B cell (primary cell): ENCODE data around the gene CPNE1. TPM values are rescaled to one million over a fixed set of nuclear protein-coding genes. Genes with fewer than 3 reads are reported as not detected.

Experiments used
- ATAC-seq: fragments of 200-7000 bp; cut with Tn5 transposase; one replicate; pipeline ENCODE4 v1.10.0; 2021; ENCODE audit warnings: low read depth, mild to moderate bottlenecking, moderate number of reproducible peaks, moderate library complexity
- CTCF ChIA-PET: fragments of 350-600 bp; sonication (Branson Sonifier 250); formaldehyde crosslinking; loops from one replicate; lab custom pipeline; 2021; ENCODE audit warnings: antibody characterized with exemption, inconsistent platforms; lab: Charles Lee
- POLR2A ChIA-PET: fragments of 350-600 bp; sonication (Branson Sonifier 250); formaldehyde crosslinking; loops from one replicate; lab custom pipeline; 2021; ENCODE audit warnings: antibody characterized with exemption; lab: Charles Lee
- DNase-seq: peaks from one replicate; pipeline ENCODE4 v3.0.0; 2013
- H2AFZ ChIP-seq: 2 replicates; pipeline ENCODE4 v1.6.1; 2012; ENCODE audit warnings: mild to moderate bottlenecking, low read depth, low read length; ENCODE audit not compliant: insufficient read depth, poor library complexity, severe bottlenecking
- H3K27ac ChIP-seq, 2 donors: 1 replicate in 1 of 2; 2 replicates in 1 of 2; pipeline ENCODE4 v1.5.1; 2012 to 2013; ENCODE audit warnings: low read length in 2 of 2, mild to moderate bottlenecking in 2 of 2, moderate library complexity in 1 of 2
- H3K27me3 ChIP-seq, 4 experiments: fragments of 200-600 bp in 1 of 4; sonication (generic) in 1 of 4; replicated peaks in 1 of 4; 1 replicate in 2 of 4; 2 replicates in 2 of 4; pipeline versions ENCODE4 v1.6.1 to v1.7.0; 2013 to 2016; ENCODE audit warnings: low read length in 3 of 4, mild to moderate bottlenecking in 2 of 4, mixed read lengths in 1 of 4, moderate library complexity in 1 of 4; ENCODE audit not compliant: insufficient read depth in 4 of 4, control insufficient read depth in 3 of 4; ENCODE audit errors: control extremely low read depth in 1 of 4
- H3K36me3 ChIP-seq, 2 experiments: replicated peaks in 1 of 2; 1 replicate in 1 of 2; 2 replicates in 1 of 2; pipeline versions ENCODE4 v1.6.1 to v1.7.1; 2013; ENCODE audit warnings: low read length in 1 of 2; ENCODE audit not compliant: insufficient read depth in 2 of 2, control insufficient read depth in 1 of 2; ENCODE audit errors: control extremely low read depth in 1 of 2, extremely low read depth in 1 of 2
- H3K4me1 ChIP-seq, 2 donors: fragments of 200-600 bp in 1 of 2; sonication (generic) in 1 of 2; 1 replicate in 1 of 2; 2 replicates in 1 of 2; pipeline versions ENCODE4 v1.5.1 to v1.6.1; 2013 to 2017; ENCODE audit warnings: low read length in 2 of 2; ENCODE audit not compliant: control insufficient read depth in 2 of 2, insufficient read depth in 2 of 2
- H3K4me2 ChIP-seq: replicated peaks from 2 replicates; pipeline ENCODE3; 2012; ENCODE audit warnings: mild to moderate bottlenecking, low read depth, low read length; ENCODE audit not compliant: poor library complexity, severe bottlenecking
- H3K4me3 ChIP-seq, 5 experiments: fragments of 200-600 bp in 1 of 5; sonication (generic) in 1 of 5; 1 replicate in 3 of 5; 2 replicates in 2 of 5; pipeline versions ENCODE4 v1.5.1 to v1.7.0; 2011 to 2016; ENCODE audit warnings: low read length in 4 of 5, mild to moderate bottlenecking in 4 of 5, low read depth in 2 of 5, control low read depth in 1 of 5, moderate library complexity in 1 of 5; ENCODE audit not compliant: insufficient read depth in 1 of 5; ENCODE audit errors: control extremely low read depth in 1 of 5, extremely low read depth in 1 of 5
- H3K79me2 ChIP-seq: fragments of 200-600 bp; sonication (generic); one replicate; pipeline ENCODE4 v1.6.0; 2016; ENCODE audit warnings: low read length; ENCODE audit not compliant: control insufficient read depth, insufficient read depth
- H3K9ac ChIP-seq: fragments of 200-600 bp; sonication (generic); 2 replicates; pipeline ENCODE4 v1.6.1; 2017; ENCODE audit warnings: mild to moderate bottlenecking, low read length, moderate library complexity
- H3K9me3 ChIP-seq, 3 donors: one replicate each; pipeline versions ENCODE4 v1.6.1 to v1.7.1; 2013; ENCODE audit warnings: low read length in 2 of 3; ENCODE audit not compliant: control insufficient read depth in 2 of 3, insufficient read depth in 1 of 3; ENCODE audit errors: control extremely low read depth in 1 of 3
- H4K20me1 ChIP-seq: 2 replicates; pipeline ENCODE4 v1.6.0; 2012; ENCODE audit warnings: mild to moderate bottlenecking, low read length; ENCODE audit not compliant: insufficient read depth, control insufficient read depth, poor library complexity, severe bottlenecking
- H3K27ac Mint-ChIP-seq: one replicate; pipeline ENCODE4 v1.8.0; 2021; ENCODE audit warnings: mixed read lengths
- H3K27me3 Mint-ChIP-seq: one replicate; pipeline ENCODE4 v1.8.0; 2021; ENCODE audit warnings: mixed read lengths
- H3K4me1 Mint-ChIP-seq: one replicate; pipeline ENCODE4 v1.8.0; 2021; ENCODE audit warnings: mixed read lengths
- H3K4me3 Mint-ChIP-seq: one replicate; pipeline ENCODE4 v1.8.0; 2021; ENCODE audit warnings: mixed read lengths
- H3K9me3 Mint-ChIP-seq: one replicate; pipeline ENCODE4 v1.8.0; 2022; ENCODE audit warnings: mixed read lengths; ENCODE audit not compliant: insufficient read depth
- EZH2 ChIP-seq: IDR thresholded peaks from 2 replicates; pipeline ENCODE4 v1.6.1; 2012; ENCODE audit warnings: borderline replicate concordance, low read depth, mild to moderate bottlenecking, moderate library complexity, low read length; ENCODE audit not compliant: insufficient read depth, poor library complexity, severe bottlenecking
- WGBS: methylation state at CpG from one replicate; pipeline ENCODE4 v1.1.5; 2013; ENCODE audit warnings: missing lambda C conversion rate; ENCODE audit not compliant: insufficient coverage; 5-methylcytosine and 5-hydroxymethylcytosine counted together
- intact Hi-C: fragments of 100-400 bp; cut with micrococcal nuclease; formaldehyde crosslinking; loops from one replicate; pipeline ENCODE4 v1.10.0; 2022
- polyA plus RNA-seq: library from polyadenylated mRNA; depleted of rRNA; stranded (reverse); fragments of >200 nt; gene quantifications from 2 replicates; pipeline ENCODE4 v1.2.3, GENCODE V29; 2012
- total RNA-seq, 2 donors: library from RNA; stranded (reverse); fragments of 120-200 nt in 1 of 2; gene quantifications; 1 replicate in 1 of 2; 2 replicates in 1 of 2; pipeline versions ENCODE4 v1.2.3 to v1.2.4, GENCODE V29; 2013 to 2022
- TF ChIP-seq, protein P1 (sequence below): fragments of 200-600 bp; IDR thresholded peaks from one replicate; pipeline ENCODE4 v1.8.0; 2022; ENCODE audit warnings: antibody characterized with exemption, mild to moderate bottlenecking

Gene CPNE1
- total and polyA plus RNA-seq, 2 donors (not counting 1 experiment from before 2014, with no cell fraction given): 321 to 323 TPM

DNA sequence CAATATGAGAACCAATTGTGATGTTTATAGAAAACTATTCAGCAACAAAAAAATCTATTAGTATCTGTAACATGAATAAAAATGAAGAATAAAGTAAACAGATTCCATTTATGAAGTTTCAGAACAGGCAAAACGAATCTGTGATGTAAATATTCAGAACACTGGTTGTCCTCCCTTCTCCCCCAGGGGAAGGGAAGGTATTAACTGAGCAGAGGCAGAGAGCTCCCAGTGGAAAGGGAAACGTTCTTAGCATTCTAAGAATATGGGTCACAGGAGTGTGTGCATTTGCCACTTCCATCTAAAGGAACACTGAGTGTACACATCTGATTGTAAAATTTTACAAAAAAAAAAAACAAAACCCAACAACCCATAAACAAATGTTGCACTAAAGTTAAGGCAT, 25.9 kb downstream of the CPNE1 start:
- DNase-seq (no peak), ATAC-seq (no peak)
- Histone ChIP-seq H3K27ac (no peak overlapping the region), H3K27me3 (no peaks in the 10 kb centered on the region), H3K4me1 (no peaks in the 10 kb centered on the region), H3K79me2 (peaks cover 94% of the 10 kb centered on the region), H3K36me3 (no peaks in the 10 kb centered on the region), H3K9ac (no peak overlapping the region), H3K9me3 (no peaks in the 10 kb centered on the region), H3K4me3 (no peak overlapping the region), H3K4me2 (no peak overlapping the region), H4K20me1 (peaks cover 71% of the 10 kb centered on the region), H2AFZ (no peak overlapping the region)
- ChIA-PET POLR2A (no interaction called here), CTCF (no interaction called here)
- Mint-ChIP-seq H3K4me1 (peaks cover 56% of the 10 kb centered on the region), H3K4me3 (no peak overlapping the region), H3K9me3 (no peaks in the 10 kb centered on the region), H3K27me3 (no peaks in the 10 kb centered on the region), H3K27ac (no peak overlapping the region)
- no peak for TF ChIP-seq EZH2
- TF ChIP-seq, protein P1, sequence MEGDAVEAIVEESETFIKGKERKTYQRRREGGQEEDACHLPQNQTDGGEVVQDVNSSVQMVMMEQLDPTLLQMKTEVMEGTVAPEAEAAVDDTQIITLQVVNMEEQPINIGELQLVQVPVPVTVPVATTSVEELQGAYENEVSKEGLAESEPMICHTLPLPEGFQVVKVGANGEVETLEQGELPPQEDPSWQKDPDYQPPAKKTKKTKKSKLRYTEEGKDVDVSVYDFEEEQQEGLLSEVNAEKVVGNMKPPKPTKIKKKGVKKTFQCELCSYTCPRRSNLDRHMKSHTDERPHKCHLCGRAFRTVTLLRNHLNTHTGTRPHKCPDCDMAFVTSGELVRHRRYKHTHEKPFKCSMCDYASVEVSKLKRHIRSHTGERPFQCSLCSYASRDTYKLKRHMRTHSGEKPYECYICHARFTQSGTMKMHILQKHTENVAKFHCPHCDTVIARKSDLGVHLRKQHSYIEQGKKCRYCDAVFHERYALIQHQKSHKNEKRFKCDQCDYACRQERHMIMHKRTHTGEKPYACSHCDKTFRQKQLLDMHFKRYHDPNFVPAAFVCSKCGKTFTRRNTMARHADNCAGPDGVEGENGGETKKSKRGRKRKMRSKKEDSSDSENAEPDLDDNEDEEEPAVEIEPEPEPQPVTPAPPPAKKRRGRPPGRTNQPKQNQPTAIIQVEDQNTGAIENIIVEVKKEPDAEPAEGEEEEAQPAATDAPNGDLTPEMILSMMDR: no peak
- no CpG with 5 or more reads among the region's 2 CpGs for WGBS
- intact Hi-C loops: no loop called here

DNA sequence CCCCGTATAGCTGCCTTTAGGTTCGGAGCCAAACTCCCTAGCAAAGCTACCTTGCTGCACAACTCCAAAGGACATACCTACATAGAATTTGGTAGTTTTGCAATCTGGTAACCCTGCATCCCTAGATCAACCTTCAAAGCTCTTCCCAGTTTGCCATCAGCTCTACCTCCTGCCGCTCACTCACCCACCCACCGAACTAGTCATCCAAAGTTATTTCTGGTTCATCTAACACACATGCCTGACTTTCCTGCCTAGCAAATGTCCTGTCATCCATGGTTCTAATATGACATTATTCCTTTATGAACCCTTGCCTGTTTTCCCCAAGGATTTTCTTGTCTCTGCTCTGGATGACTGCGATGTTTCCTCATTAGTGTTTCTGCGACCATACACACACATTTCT, 27.4 kb downstream of the CPNE1 start:
- Histone ChIP-seq H4K20me1 (peaks cover 70% of the 10 kb centered on the region), H3K36me3 (peaks cover 0 to 5% of the 10 kb centered on the region in 2 experiments), H3K4me1 (no peaks in the 10 kb centered on the region), H3K4me2 (no peak overlapping the region), H2AFZ (no peak overlapping the region), H3K27ac (no peak overlapping the region), H3K9ac (no peak overlapping the region), H3K9me3 (no peaks in the 10 kb centered on the region), H3K27me3 (no peaks in the 10 kb centered on the region), H3K4me3 (no peak overlapping the region), H3K79me2 (peaks cover 91% of the 10 kb centered on the region)
- Mint-ChIP-seq H3K4me1 (peaks cover 48% of the 10 kb centered on the region), H3K27me3 (no peaks in the 10 kb centered on the region), H3K27ac (no peak overlapping the region), H3K4me3 (no peak overlapping the region), H3K9me3 (no peaks in the 10 kb centered on the region)
- ATAC-seq (no peak), DNase-seq (no peak)
- WGBS: 96% methylated on average over 6 of the region's 6 CpGs
- no peak for TF ChIP-seq EZH2
- TF ChIP-seq, protein P1: no peak
- CTCF ChIA-PET: interaction anchor here (1.2 kb wide), 1 partner anchor 174 kb away, joined by 3 read pairs; no protein-coding TSS in a partner anchor
- intact Hi-C loops: no loop called here
- POLR2A ChIA-PET: interaction anchor here (0.6 kb wide), 1 partner anchor 201 kb away, joined by 4 read pairs; no protein-coding TSS in a partner anchor
